NCI-H1092 (cell line): Measurements from ENCODE around the gene CD300A.
A peak's percentile ranks its signal among the peaks of the same experiment; 100 is the strongest.
"Not testable (repeated sequence)": the region's sequence is repeated elsewhere in the genome, so short reads cannot be mapped to it uniquely, and the experiment has no call there.

Experiments used
- DNase-seq: peaks from one replicate; lab custom pipeline; 2025; lab: John Stamatoyannopoulos, UW

The CD300A gene

DNA sequence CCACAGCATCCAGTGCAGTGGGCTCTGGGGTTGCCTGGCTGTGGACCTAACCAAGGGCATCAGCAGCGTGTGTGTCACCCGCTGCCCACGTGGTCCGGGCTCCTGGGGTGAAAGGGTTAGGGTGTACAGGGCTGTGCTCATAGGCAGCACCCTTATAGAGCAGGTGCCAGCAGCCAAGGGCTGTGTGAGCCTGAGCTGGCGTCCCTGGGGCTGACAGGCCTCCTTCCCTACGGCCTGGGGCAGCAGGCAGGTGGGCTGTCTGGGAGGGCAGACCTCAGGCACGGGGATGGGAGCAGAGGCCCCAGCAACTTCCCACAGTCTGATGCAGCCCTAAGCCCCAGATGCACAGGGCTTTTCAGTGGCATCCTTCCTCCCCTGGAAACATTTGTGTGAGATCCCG is 13.9 kb downstream of the CD300A start:
- DNase-seq, result no peak

DNA sequence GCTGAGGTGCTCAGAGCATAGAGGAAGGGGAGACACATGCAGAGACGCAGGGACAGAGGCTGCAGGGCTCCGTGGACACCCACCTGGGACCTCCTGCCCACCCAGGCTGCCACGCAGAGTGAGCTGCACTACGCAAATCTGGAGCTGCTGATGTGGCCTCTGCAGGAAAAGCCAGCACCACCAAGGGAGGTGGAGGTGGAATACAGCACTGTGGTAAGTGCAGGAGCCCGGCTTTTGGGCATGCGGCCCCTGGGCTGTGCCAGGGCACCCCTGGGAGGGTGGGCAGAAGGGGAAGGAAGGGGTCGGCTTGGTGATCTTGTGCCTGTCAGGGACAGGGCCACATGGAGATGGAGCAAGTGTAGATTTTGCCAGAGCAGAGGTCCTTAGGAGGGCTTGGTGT is 15.2 kb downstream of the CD300A start:
- no peak for DNase-seq

DNA sequence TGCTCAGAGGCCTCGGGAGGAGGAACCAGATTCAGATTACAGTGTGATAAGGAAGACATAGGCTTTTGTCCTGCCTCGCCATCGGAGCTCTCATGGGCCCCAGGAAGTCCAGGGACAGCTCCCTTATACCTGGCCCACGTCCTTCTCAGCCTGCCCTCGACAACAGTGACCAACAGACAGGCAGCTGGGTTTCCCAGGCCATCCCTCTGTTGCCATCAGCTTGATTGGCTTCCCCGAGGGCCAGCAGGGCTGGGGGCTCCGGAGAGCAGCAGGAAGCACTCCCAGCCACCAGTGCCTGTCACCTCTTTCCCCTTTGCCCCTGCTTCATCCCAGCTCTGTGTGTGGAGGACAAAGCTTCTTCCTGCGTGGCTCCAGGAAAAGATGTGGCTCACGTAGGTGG is 17.6 kb downstream of the CD300A start:
- DNase-seq, result no peak

DNA sequence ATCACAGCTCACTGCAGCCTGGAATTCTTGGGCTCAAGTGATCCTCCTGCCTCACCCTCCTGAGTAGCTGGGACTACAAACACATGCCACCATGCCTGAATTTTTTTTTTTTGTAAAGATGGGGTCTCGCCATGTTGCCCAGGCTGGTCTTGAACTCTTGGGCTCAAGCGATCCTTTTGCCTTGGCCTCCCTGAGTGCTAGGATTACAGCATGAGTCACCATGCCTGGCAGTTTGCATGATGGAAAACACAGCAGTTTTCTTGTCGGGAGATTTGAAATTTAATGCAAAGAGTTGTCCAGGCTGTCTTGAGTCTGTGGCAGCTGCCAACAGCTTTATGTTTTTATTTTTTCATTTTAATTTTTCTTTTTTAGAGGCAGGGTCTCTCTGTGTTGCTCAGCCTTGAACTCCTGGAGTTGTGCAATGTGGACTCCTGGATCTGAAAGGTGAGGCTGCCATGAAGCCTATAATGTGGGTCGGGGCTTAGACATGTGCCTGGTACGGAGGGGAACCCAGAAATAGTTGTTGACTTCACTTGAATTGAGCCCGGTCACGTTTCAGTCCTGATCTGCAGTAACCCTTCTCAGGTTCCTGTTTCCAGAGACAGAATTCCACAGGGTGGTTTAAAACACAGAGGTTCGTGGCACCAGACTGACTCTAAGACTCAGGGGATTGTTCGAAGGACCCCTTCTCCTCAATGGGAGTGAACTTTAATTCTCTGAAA is 18.7 kb downstream of the CD300A start:
- DNase-seq, result no peak

DNA sequence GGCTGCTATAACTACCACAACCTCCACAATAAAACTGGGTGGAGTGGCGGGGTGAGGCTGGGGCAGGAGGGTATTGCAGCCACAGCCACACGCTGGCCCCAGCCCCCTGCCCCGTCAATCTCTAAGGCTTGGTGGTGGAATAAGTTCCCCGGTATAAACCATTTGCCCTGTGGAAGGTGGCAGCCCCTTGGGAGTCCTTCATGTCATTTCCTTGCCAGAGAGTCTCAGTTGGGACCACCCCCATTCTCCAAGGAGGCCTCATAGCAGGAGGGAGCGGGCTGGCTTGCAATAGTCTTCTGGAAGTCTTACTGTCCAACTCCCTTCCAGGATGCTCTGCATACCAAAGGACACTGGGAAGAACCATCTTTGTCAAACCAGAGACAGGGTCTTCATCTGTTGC is 19.4 kb downstream of the CD300A start:
- DNase-seq, result no peak

DNA sequence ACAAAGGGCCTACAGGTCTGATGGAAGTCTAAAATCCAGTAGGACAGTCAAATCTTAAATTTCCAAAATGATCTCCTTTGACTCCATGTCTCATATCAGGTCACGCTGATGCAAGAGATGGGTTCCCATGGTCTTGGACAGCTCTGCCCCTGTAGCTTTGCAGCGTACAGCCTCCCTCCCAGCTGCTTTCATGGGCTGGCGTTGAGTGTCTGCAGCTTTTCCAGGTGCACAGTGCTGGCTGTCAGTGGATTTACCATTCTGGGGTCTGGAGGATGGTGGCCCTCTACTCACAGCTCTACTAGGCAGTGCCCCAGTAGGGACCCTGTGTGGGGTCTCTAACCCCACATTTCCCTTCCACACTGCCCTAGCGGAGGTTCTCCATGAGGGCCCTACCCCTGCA is 21.8 kb downstream of the CD300A start:
- DNase-seq, result not testable (repeated sequence)

DNA sequence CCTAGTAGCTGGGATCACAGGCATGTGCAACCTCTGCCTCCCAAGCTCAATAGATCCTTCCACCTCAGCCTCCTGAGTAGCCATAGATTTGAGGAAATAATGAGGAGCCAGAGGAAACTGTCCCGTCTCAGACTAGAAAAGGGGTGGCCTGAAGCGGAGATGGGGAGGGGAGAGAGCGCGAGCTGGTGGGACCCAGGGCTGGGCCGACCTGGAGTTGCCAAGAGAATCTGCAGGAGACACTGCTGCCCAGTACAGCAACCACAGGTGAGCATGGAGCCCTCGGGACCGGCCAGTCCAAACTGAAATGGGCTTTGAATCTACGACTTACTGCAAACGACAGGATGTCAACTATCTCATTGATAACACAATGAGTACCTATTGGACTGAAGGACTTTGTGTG is 24.3 kb downstream of the CD300A start:
- DNase-seq, result no peak

DNA sequence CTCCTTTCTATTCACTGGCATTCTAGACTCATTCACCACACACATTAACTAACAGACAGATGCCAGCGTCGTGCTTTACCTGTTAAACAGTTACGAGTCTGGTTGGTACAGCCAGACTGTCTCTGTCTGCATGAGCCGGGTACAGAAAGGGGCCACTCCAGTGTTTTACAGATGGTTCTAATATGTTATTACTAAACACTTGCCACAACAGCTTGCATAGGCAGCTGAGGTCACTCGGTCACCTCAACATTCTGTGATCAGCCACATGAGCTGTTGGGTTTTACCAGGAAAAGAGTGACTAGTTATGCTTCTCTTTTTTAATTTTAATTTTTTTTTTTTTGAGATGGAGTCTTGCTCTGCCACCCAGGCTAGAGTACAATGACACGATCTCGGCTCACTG is 25.2 kb downstream of the CD300A start:
- no peak for DNase-seq

DNA sequence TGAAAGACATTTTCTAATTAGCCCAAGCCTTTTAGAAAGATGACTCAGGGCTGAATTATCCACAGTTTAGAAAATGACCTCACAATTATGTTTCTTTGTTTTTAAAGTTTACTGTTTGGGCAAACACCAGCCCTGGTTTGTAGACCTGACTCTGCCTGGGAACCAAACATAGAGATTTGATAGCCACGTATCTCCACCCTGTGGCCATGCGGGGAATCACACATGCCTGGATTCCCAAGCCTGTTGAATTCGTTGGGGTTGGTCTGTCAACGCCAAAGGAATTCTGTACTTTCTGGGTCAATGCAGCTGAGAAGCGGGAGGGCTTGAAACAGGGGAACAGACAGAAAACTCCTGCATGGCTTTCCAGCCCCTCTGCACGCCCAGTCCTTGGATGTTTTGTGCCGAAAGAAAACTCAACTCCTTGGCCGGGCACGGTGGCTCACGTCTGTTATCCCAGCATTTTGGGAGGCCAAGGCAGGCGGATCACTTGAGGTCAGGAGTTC is 26.9 kb downstream of the CD300A start:
- DNase-seq, result peak; percentile 33

DNA sequence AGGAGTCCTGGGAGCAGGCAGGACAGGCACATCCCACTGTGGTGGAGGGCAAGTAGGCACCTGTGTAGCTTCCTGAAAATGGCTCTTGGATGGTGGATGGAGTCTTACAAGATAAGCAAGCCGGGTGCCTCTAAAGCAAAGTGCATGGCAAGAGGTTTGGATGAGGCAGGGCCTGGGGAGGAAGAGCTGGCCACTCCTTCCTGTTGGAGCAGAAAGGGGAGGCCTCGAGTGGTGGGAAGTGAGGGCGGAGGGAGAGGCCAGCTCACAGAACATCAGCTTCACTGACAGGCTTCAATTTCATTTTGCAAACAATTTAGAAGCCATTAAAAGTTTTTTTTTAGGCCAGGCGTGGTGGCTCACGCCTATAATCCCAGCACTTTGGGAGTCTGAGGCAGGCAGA is 31.0 kb downstream of the CD300A start:
- DNase-seq, result no peak

DNA sequence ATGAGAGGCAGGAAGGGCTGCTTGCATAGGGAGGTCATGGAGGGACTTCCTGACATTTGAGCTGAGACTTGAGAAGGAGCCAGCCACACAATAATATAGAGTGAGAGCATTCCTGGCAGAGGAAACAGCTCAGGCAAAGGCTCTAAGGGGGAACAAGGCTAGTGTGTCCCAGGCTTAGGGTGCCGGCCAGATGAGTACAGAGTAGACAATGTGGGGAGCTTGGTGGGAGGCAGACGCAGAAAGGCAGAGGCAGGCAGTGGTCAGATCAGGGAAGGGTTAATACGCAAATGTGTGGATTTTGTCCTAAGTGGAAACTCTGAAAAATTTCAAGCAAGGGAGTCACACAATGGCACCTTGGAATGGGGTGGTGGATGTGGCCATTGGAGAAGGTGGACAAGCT is 33.6 kb downstream of the CD300A start:
- DNase-seq, result no peak

DNA sequence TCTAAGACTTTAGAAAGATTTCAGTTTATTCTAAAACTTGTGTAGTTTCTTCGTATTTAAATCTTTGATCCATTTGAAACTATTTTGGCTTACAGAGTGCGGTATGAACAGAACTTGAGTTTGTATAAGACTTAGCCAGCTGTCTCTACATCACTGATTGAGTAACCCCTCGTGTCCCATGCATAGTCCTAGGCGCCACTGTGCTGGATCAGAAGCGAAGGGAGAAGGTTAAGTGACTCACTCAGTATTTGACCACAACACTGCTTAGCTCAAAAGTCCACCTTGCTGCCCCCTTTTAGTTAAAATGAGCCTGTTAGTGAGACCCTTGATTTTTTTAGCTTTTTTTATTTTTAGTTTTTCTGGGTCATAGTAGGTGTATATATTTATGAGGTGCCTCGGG is 36.4 kb downstream of the CD300A start:
- no peak for DNase-seq

DNA sequence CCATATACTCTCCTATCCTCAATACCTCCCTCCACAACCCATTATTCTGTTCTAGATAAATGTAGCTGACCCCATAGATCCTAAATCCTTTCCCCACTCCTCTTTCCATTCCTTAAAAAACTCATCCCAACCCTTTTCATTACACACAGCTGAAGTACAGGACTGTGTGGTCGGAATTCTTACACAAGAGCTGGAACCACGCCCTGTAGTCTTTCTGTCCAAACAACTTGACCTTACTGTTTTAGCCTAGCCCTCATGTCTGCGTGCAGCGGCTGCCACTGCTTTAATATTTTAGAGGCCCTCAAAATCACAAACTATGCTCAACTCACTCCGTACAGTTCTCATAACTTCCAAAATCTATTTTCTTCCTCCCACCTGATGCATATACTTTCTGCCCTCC is 37.5 kb downstream of the CD300A start:
- not testable (repeated sequence) for DNase-seq

DNA sequence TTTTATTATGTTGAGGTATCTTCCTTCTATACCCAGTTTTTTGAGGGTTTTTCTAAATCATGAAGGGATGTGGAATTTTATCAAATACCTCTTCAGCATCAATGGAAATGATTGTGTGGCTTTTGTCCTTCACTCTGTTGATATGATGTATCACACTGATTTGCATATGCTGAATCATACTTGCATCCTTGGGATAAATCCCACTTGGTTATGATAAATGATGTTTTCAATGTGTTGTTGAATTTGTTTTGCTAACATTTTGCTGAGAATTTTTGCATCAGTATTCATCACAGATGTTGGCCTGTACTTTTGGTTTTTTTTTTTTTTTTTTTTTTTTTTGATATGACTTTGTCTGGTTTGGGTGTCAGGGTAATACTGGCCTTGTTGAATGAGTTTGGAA is 41.7 kb downstream of the CD300A start:
- DNase-seq, result no peak

DNA sequence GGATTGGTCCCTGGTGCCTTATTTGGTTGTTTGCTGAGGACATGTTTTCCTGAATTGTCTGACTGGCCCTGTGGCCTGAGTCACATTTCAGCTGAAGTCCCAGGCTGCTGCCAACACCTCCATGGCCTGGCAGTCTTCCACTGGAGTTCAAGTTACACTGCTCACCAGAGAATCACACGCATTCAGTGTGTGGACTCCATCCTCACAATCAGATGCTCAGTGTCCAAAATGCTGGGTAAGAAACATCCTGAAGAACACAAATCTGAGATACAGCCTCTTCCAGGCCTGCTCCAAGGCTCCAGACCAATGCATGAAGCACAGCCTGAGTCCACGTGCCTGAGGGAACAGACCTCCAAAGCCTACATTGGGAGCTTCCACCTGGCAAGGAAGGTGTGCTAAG is 45.6 kb downstream of the CD300A start:
- DNase-seq, result no peak

DNA sequence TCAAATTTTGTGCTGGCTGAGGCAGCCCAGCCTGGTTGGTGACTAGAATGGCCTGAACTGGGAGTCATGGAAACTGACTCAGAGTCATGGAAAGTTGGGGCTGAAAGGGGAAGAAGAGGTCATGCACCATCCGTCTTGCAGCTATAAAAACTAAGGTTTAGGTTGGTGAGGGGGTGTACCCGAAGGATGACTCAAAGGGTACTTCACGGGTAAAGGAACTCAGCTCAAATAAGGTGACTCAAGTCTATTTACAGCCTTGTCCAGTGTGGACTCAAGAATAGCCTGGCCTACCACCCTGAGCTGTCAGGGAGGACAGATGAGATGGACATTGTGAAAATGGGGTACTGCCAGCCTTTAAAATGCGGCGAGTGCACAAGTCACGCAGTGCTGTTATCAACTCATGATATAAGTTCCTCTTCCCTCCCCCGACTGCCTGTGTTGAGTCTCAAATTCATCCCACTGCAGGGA is 46.2 kb downstream of the CD300A start:
- no peak for DNase-seq

DNA sequence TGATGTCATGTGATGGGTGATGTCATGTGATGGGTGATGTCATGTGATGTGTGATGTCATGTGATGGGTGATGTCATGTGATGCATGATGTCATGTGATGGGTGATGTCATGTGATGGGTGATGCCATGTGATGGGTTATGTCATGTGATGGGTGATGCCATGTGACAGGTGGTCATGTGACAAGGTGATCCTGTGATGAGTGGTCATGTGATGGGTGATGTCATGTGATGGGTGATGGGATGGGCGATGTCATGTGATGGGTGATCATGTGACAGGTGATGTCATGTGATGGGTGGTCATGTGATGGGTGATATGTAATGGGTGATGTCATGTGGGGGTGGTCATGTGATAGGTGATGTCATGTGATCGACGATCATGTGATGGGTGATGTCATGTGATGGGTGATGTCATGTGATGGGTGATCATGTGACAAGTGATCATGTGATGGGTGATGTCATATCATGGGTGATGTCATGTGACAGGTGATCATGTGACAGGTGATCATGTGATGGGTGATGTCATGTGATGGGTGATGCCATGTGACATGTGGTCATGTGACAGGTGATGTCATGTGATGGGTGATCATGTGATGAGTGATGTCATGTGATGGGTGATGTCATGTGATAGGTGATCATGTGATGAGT is 47.7 kb downstream of the CD300A start:
- no peak for DNase-seq

DNA sequence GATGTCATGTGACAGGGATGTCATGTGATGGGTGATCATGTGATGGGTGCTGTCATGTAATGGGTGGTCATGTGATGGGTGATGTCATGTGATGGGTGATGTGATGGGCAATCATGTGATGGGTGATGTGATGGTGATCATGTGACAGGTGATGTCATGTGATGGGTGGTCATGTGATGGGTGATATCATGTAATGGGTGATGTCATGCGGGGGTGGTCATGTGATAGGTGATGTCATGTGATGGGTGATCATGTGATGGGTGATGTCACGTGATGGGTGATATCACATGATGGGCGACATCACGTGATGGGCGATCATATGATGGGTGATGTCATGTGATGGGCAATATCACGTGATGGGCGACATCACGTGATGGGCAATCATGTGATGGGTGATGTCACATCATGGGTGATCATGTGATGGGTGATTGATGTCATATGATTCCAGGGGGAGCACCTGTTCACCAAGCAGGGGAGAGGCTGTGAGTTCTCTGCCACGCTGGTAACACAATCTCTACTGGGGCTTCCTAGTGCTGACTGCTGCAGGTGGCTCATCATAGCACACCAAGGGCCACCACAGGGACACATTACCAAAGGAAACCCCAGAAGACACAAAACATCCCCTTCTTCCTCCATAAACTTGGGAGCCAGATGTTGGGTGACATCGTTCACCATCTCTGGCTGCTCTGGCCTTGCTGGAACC is 48.3 kb downstream of the CD300A start:
- no peak for DNase-seq

DNA sequence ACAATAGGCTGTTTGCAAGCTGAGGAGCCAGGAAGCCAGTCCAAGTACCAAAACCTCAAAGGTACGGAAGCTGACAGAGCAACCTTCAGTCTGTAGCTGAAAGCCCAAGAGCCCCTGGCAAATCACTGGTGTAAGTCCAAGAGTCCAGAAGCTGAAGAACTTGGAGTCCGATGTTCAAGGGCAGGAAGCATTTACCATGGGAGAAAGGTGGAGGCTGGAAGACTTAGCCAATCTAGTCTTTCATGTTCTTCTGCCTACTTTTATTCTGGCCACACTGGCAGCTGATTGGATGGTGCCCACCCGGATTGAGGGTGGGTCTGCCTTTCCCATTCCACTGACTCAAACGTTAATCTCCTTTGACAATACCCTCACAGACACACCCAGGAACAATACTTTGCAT is 49.5 kb downstream of the CD300A start:
- DNase-seq, result no peak

DNA sequence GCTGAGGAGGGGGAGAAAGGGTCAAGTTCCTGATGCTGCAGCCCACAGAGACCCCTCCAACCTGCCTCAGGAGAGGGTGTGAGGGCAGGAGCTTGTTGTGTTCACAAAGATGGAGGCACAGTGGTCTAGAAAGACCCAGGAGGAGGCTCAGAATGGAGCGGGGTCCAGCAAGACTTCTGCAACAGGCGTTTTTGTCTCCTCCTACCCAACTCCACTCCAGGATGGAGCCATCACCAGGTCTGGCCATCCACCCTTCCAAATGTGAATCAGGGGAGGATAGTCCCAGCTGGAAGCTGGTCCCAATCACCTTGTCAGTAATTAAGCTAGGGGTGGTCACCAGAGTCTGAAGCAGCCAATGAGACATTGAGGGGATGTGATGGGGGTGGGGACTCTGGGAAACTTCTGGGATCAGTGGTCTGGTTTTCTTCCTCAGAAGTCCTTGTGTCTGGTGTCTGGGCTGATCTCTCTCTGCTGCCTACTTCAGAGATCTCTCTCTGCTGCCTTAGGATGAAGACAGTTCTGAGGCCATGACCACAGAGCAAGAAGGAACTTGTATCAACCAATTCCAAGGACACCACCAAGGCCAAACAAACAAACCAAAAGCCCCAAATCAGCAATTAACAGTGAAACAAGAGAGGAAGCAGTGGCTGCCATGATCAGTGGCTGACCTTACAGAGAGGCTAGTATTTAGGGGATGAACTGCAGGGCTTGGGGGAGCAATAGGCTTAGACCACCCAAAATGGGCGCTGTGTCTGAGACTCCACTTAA is 50.3 kb downstream of the CD300A start:
- no peak for DNase-seq

DNA sequence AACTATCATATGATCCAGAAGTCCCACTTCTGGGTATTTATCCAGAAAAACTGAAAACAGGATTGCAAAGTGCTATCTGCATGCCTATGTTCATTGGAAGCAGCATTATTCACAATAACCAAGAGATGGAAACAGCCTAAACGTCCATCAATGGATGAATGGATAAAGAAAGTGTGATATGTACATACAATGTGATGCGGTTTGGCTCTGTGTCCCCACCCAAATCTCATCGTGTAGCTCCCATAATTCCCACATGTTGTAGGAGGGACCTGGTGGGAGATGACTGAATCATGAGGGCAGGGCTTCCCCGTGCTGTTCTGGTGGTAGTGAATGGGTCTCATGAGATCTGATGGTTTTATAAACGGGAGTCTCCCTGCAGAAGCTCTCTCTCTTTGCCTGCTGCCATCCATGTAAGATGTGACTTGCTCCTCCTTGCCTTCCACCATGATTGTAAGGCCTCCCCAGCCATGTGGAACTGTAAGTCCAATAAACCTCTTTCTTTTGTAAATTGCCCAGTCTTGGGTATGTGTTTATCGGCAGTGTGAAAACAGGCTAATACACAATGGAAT is 52.1 kb downstream of the CD300A start:
- not testable (repeated sequence) for DNase-seq

DNA sequence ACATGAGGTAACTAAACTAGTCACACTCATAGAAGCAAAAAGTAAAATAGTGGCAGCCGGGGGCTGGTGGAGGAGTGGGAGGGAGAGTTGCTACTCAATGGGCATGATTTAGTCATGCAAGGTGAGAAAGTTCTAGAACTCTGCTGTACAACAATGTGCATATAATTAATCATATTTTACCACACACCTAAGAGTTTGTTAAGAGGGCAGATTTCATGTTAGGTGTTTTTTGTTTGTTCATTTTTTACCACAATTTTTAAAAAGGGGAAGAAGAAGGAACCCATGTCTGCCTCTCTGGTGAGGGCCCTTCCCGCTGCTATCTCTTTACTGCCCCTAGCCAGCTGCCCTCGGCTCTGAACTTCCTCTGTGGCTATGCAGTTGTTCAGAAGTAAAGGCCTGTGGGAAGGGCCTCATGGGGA is 53.6 kb downstream of the CD300A start:
- no peak for DNase-seq
